ENCODE measurements around the gene UGT1A6. TPM values are rescaled to one million over a fixed set of nuclear protein-coding genes. Genes with fewer than 3 reads are reported as not detected.
"Not testable (repeated sequence)": the region's sequence is repeated elsewhere in the genome, so short reads cannot be mapped to it uniquely, and the experiment has no call there.

The UGT1A6 gene
- total RNA-seq, 1 donor from 2014 or later = 1.9 TPM

- H3K9me3 Mint-ChIP-seq = peaks cover 5% of the 10 kb centered on the region
- TF ChIP-seq CTCF (conservative IDR thresholded peaks at IDR 0.05) = no peak
- peaks cover 8% of the 10 kb centered on the region for H3K27me3 Mint-ChIP-seq
- H3K27ac Mint-ChIP-seq = no peak within 1 kb of the TSS
- no peak for DNase-seq (ENCODE audit: extremely low spot score, unreplicated experiment)
- no peaks in the 10 kb centered on the region for H3K4me1 Mint-ChIP-seq (ENCODE audit: unreplicated experiment)
- H3K4me3 Mint-ChIP-seq = no peak within 1 kb of the TSS
- no peaks in the 10 kb centered on the region for H3K36me3 Mint-ChIP-seq
Observed at GRCh38 chr2:233728723-233729301, 36.1 kb downstream of the UGT1A6 start, which contains the start of gene UGT1A3. Gene UGT1A3, plus strand, starts transcription at chr2:233729042. Its CDS starts 85 bp downstream, at chr2:233729127.

DNA sequence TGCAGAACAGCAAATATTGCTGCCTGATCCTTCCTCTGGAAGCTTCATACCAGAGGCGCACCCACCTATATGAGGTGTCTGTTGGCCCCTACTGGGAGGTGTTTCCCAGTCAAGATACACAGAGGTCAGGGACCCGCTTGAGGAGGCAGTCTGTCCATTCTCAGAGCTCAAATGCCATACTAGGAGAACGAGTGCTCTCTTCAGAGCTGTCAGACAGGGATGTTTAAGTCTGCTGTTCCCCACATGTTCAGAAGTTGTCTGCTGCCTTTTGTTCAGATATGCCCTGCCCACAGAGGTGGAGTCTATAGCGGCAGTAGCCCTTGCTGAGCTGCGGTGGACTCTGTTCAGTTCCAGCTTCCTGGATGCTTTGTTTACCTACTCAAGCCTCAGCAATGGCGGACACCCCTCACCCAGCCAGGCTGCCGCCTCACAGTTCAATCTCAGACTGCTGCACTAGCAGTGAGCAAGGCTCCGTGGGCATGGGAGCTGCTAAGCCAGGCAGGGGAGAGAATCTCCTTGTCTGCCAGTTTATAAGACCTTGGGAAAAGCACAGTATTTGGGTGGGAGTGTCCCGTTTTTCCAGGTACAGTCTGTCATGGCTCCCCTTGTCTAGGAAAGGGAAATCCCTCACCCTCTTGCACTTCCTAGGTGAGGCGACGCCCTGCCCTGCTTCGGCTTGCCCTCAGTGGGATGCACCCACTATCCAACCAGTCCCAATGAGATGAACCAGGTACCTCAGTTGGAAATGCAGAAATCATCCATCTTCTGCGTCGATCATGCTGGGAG is 44.4 kb downstream of the UGT1A6 start:
- not testable (repeated sequence) for H3K4me3 Mint-ChIP-seq; H3K9me3 Mint-ChIP-seq; H3K27ac Mint-ChIP-seq; H3K36me3 Mint-ChIP-seq; DNase-seq (ENCODE audit: extremely low spot score, unreplicated experiment); H3K4me1 Mint-ChIP-seq (ENCODE audit: unreplicated experiment)
- peaks cover 38% of the 10 kb centered on the region for H3K27me3 Mint-ChIP-seq

DNA sequence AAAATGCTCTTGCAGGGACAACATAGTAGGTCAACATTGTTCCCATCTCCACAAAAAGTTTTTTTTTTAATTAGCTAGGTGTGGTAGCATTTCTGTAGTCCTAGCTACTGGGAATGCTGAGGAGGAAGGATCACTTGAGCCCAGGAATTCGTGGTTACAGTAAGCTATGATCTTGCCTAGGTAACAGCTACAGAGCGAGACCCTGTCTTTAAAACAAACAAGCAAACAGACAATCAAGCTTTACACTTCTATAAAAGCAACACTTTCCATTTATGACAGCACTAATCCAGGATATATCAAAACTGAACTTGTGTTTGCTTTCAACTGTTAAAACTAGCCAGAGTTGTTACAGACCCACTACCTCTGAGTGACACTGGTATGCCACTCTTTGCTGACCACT is 48.2 kb downstream of the UGT1A6 start:
- H3K27me3 Mint-ChIP-seq = peaks cover 29% of the 10 kb centered on the region
- H3K4me1 Mint-ChIP-seq (ENCODE audit: unreplicated experiment) = no peaks in the 10 kb centered on the region
- no peak for DNase-seq (ENCODE audit: extremely low spot score, unreplicated experiment)
- H3K4me3 Mint-ChIP-seq = no peak overlapping the region
- H3K27ac Mint-ChIP-seq = no peak overlapping the region
- TF ChIP-seq CTCF (conservative IDR thresholded peaks at IDR 0.05) = no peak
- H3K9me3 Mint-ChIP-seq = no peaks in the 10 kb centered on the region
- H3K36me3 Mint-ChIP-seq = no peaks in the 10 kb centered on the region

- Mint-ChIP-seq H3K27ac (no peak overlapping the region), H3K9me3 (no peaks in the 10 kb centered on the region), H3K4me1 (ENCODE audit: unreplicated experiment) (no peaks in the 10 kb centered on the region), H3K4me3 (no peak overlapping the region), H3K36me3 (no peaks in the 10 kb centered on the region), H3K27me3 (peaks cover 26% of the 10 kb centered on the region)
- TF ChIP-seq CTCF (conservative IDR thresholded peaks at IDR 0.05) = no peak
- no peak for DNase-seq (ENCODE audit: extremely low spot score, unreplicated experiment)
Observed at GRCh38 chr2:233743464-233744259, 51.0 kb downstream of the UGT1A6 start.

- peaks cover 24% of the 10 kb centered on the region for H3K27me3 Mint-ChIP-seq
Observed at GRCh38 chr2:233745073-233745755, 52.5 kb downstream of the UGT1A6 start.

GRCh38 chr2:233745838-233746237 is 53.1 kb downstream of the UGT1A6 start:
- not testable (repeated sequence) for H3K4me1 Mint-ChIP-seq (ENCODE audit: unreplicated experiment); H3K36me3 Mint-ChIP-seq; H3K4me3 Mint-ChIP-seq; DNase-seq (ENCODE audit: extremely low spot score, unreplicated experiment); H3K27ac Mint-ChIP-seq; H3K9me3 Mint-ChIP-seq
- H3K27me3 Mint-ChIP-seq = peaks cover 20% of the 10 kb centered on the region

More at GRCh38 chr2:233745073-233745755, 52.5 kb downstream of the UGT1A6 start:
- Mint-ChIP-seq H3K4me3 (no peak overlapping the region), H3K36me3 (no peaks in the 10 kb centered on the region), H3K9me3 (no peaks in the 10 kb centered on the region), H3K4me1 (ENCODE audit: unreplicated experiment) (no peaks in the 10 kb centered on the region), H3K27ac (no peak overlapping the region)
- no peak for TF ChIP-seq CTCF (conservative IDR thresholded peaks at IDR 0.05)
- DNase-seq (ENCODE audit: extremely low spot score, unreplicated experiment) = no peak
